GM23338 (cell line): Measurements from ENCODE around the gene RBP2. TPM values are rescaled to one million over a fixed set of nuclear protein-coding genes. Genes with fewer than 3 reads are reported as not detected.

ENCODE experiments used
- ATAC-seq: fragments of 200-7000 bp; cut with Tn5 transposase; 3 replicates; pipeline ENCODE4 v1.9.1; 2020
- DNase-seq: peaks from one replicate; pipeline ENCODE4 v3.0.0-alpha.2; 2015; ENCODE audit warnings: low spot score
- H2AFZ ChIP-seq: fragments of 200-600 bp; sonication (generic); 2 replicates; pipeline ENCODE4 v1.8.0; 2016; ENCODE audit warnings: antibody characterized with exemption, mild to moderate bottlenecking, moderate library complexity
- H3F3A ChIP-seq: fragments of 200-600 bp; sonication (generic); replicated peaks from 2 replicates; pipeline ENCODE4 v1.8.0; 2017; ENCODE audit warnings: antibody characterized with exemption, mixed run types, low read depth
- H3K27ac ChIP-seq: fragments of 200-600 bp; sonication (generic); 2 replicates; pipeline ENCODE4 v1.6.1; 2016; ENCODE audit warnings: low read depth
- H3K27me3 ChIP-seq: fragments of 200-600 bp; sonication (generic); 2 replicates; pipeline ENCODE4 v1.8.0; 2016; ENCODE audit warnings: mild to moderate bottlenecking, mixed run types, moderate library complexity; ENCODE audit not compliant: insufficient read depth
- H3K36me3 ChIP-seq: fragments of 200-600 bp; sonication (generic); 2 replicates; pipeline ENCODE4 v1.8.0; 2016; ENCODE audit warnings: mild to moderate bottlenecking; ENCODE audit not compliant: insufficient read depth
- H3K4me1 ChIP-seq: fragments of 200-600 bp; sonication (generic); 2 replicates; pipeline ENCODE4 v1.8.0; 2016; ENCODE audit warnings: mild to moderate bottlenecking, moderate library complexity; ENCODE audit not compliant: insufficient read depth
- H3K4me2 ChIP-seq: fragments of 200-600 bp; sonication (generic); 2 replicates; pipeline ENCODE4 v1.7.1; 2017; ENCODE audit warnings: mixed run types
- H3K4me3 ChIP-seq: fragments of 200-600 bp; sonication (generic); 2 replicates; pipeline ENCODE4 v1.6.1; 2016; ENCODE audit warnings: mixed run types
- H3K79me2 ChIP-seq: fragments of 200-600 bp; sonication (generic); replicated peaks from 2 replicates; pipeline ENCODE4 v1.8.0; 2017; ENCODE audit warnings: mild to moderate bottlenecking; ENCODE audit not compliant: insufficient read depth
- H3K9me2 ChIP-seq: fragments of 200-600 bp; sonication (generic); 2 replicates; pipeline ENCODE4 v1.8.0; 2017; ENCODE audit not compliant: insufficient read depth
- H4K20me1 ChIP-seq: fragments of 200-600 bp; sonication (generic); replicated peaks from 2 replicates; pipeline ENCODE4 v1.8.0; 2017; ENCODE audit warnings: mild to moderate bottlenecking; ENCODE audit not compliant: insufficient read depth
- H3K27ac Mint-ChIP-seq: 2 replicates; pipeline ENCODE4 v1.8.0; 2020; ENCODE audit warnings: inconsistent platforms, mild to moderate bottlenecking, moderate library complexity, mixed read lengths
- H3K27me3 Mint-ChIP-seq: 3 replicates; pipeline ENCODE4 v1.8.0; 2022; ENCODE audit warnings: low read depth, mild to moderate bottlenecking, moderate library complexity, mixed read lengths, inconsistent platforms; ENCODE audit not compliant: insufficient read depth, poor library complexity
- H3K36me3 Mint-ChIP-seq: 3 replicates; pipeline ENCODE4 v1.8.0; 2021; ENCODE audit warnings: low read depth, mild to moderate bottlenecking, inconsistent platforms, moderate library complexity, mixed read lengths
- H3K4me1 Mint-ChIP-seq: 3 replicates; pipeline ENCODE4 v1.8.0; 2020; ENCODE audit warnings: mild to moderate bottlenecking, inconsistent platforms, mixed read lengths
- H3K4me3 Mint-ChIP-seq: 3 replicates; pipeline ENCODE4 v1.8.0; 2021; ENCODE audit warnings: moderate library complexity, mild to moderate bottlenecking, inconsistent platforms, mixed read lengths
- H3K9me3 Mint-ChIP-seq: 3 replicates; pipeline ENCODE4 v1.8.0; 2020; ENCODE audit warnings: moderate library complexity, mild to moderate bottlenecking, inconsistent platforms, mixed read lengths
- CREB1 ChIP-seq: fragments of 250-450 bp; sonication (Bioruptor Pico); IDR thresholded peaks from 2 replicates; pipeline ENCODE4 v1.5.0; 2020; ENCODE audit warnings: low read depth, mild to moderate bottlenecking, moderate library complexity
- EZH2 ChIP-seq: fragments of 200-600 bp; sonication (generic); IDR thresholded peaks from one replicate; pipeline ENCODE4 v1.8.0; 2017; ENCODE audit warnings: antibody characterized with exemption, mild to moderate bottlenecking, low read depth; ENCODE audit not compliant: unreplicated experiment
- EZH2phosphoT487 ChIP-seq: fragments of 200-600 bp; sonication (generic); IDR thresholded peaks from one replicate; pipeline ENCODE4 v1.8.1; 2018; ENCODE audit warnings: antibody characterized with exemption; ENCODE audit not compliant: unreplicated experiment
- POLR2AphosphoS5 ChIP-seq: IDR thresholded peaks from 2 replicates; pipeline ENCODE4 v1.6.1; 2016; ENCODE audit warnings: antibody characterized with exemption, low read depth
- STAT1 ChIP-seq: IDR thresholded peaks from one replicate; pipeline ENCODE4 v1.6.1; 2016; ENCODE audit warnings: antibody characterized with exemption; ENCODE audit not compliant: unreplicated experiment
- ZNF114 ChIP-seq: fragments of 250-450 bp; sonication (Bioruptor Pico); IDR thresholded peaks from 2 replicates; pipeline ENCODE4 v1.5.0; 2020; ENCODE audit warnings: mild to moderate bottlenecking, moderate library complexity
- polyA plus RNA-seq: library from polyadenylated mRNA; unstranded; fragments of >200 nt; fragmentation: Nextera tagmentation; extraction: Ambion mirVana; gene quantifications from 2 replicates; pipeline ENCODE4 v1.2.1, GENCODE V29; 2016
- total RNA-seq: library from RNA; depleted of rRNA; stranded (reverse); fragments of >200 nt; shearing (Covaris generic); gene quantifications from 2 replicates; pipeline ENCODE4 v1.2.3, GENCODE V29; 2014
- TF ChIP-seq, protein P1 (sequence below): IDR thresholded peaks from 2 replicates; pipeline ENCODE4 v1.6.1; 2016; ENCODE audit warnings: antibody characterized with exemption
- TF ChIP-seq, protein P2 (sequence below), 2 experiments: fragments of 200-600 bp in 1 of 2; sonication (generic) in 1 of 2; conservative IDR thresholded peaks; 2 replicates each; pipeline versions ENCODE4 v1.5.1 to v1.6.1; 2016 to 2017; ENCODE audit warnings: antibody characterized with exemption in 2 of 2, low read depth in 2 of 2, mild to moderate bottlenecking in 2 of 2, moderate library complexity in 1 of 2
- TF ChIP-seq, protein P3 (sequence below): fragments of 250-450 bp; sonication (Bioruptor Pico); IDR thresholded peaks from 2 replicates; pipeline ENCODE4 v1.5.0; 2020; ENCODE audit warnings: mild to moderate bottlenecking, moderate library complexity

The RBP2 gene
- total and polyA plus RNA-seq, 2 experiments from 2014 or later = not detected

DNA sequence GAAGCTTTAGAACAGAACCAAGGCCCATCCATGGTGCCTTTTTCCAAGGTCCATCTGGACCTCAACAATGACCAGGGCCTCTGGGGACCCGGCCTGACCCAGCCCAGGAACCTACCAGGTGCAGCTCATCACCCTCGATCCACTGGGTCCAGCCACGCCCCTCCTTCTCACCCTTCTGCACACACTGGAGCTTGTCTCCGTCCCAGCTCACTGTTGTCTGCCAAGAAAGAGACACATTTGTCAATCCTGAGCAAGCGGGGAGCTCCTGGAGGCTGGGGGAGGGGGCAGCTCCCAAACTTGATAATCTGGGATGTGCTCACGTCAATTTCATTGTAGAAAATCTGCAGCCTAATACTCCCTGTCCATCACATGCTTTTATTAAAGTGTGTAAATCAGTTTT, 42.0 kb upstream of the RBP2 start:
- Mint-ChIP-seq H3K36me3 (peaks cover 4% of the 10 kb centered on the region; the same call in 2 of the 3 replicates), H3K27me3 (peaks cover 10% of the 10 kb centered on the region), H3K4me3 (no peak overlapping the region), H3K9me3 (no peaks in the 10 kb centered on the region), H3K27ac (no peak overlapping the region), H3K4me1 (peaks cover 14% of the 10 kb centered on the region)
- Histone ChIP-seq H3K27ac (no peak overlapping the region), H3K36me3 (no peaks in the 10 kb centered on the region), H4K20me1 (no peaks in the 10 kb centered on the region), H3K9me2 (0 out of 2 replicates have a peak, but pooled peaks cover 3% of the 10 kb centered on the region), H3K4me2 (no peak overlapping the region), H3K79me2 (no peaks in the 10 kb centered on the region), H3K27me3 (no peaks in the 10 kb centered on the region), H2AFZ (no peak overlapping the region), H3K4me1 (peaks cover 6% of the 10 kb centered on the region), H3K4me3 (no peak overlapping the region), H3F3A (no peaks in the 10 kb centered on the region)
- ATAC-seq (no peak), DNase-seq (no peak)
- TF ChIP-seq STAT1 (no peak), CREB1 (CRISPR knock-in tag) (no peak)

DNA sequence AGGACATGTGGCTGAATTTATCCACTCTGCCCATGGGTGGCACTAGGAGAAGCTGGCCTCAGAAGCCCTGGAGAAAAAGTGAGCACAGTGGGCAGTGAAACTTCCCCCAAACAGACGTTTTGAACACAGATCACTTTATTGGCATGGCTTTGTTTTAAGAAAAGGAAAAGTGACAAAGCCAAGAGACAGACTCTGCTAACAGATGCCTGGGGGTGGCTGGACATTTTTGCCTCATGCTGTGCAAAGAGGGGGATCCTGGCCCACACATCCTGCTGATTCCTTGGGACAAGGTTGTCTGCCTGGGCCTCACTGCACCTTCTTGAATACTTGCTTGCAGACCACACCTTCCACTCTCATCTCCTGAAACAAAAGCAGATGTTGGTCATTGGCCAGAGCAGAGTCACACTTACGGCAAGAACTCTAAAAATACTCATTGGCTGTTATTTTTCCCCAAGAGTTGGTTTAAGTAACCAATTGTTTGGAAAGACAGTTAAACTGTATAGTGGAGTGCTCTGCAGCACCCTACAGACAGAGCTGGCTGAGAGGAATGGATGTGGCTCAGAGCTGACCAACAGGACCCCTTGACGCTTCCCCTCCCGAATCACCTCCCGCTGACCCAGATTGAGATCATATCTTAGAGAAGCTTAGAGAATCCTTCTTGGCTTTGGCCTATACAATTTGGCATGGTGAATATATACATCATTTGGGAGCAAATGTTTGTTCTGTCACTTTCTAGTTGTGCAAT, 41.2 kb upstream of the RBP2 start:
- Histone ChIP-seq H3K27ac (no peak overlapping the region), H3K36me3 (no peaks in the 10 kb centered on the region), H3K4me3 (no peak overlapping the region), H3F3A (no peaks in the 10 kb centered on the region), H3K9me2 (no peaks in the 10 kb centered on the region), H4K20me1 (no peaks in the 10 kb centered on the region), H3K27me3 (no peaks in the 10 kb centered on the region), H3K79me2 (no peaks in the 10 kb centered on the region), H2AFZ (no peak overlapping the region), H3K4me1 (no peaks in the 10 kb centered on the region), H3K4me2 (no peak overlapping the region)
- H3K9me3 Mint-ChIP-seq = no peaks in the 10 kb centered on the region
- peaks cover 3% of the 10 kb centered on the region; the same call in 2 of the 3 replicates for H3K36me3 Mint-ChIP-seq
- peaks cover 7% of the 10 kb centered on the region for H3K27me3 Mint-ChIP-seq
- ATAC-seq (no peak), DNase-seq (no peak)
- H3K4me3 Mint-ChIP-seq = no peak overlapping the region
- peaks cover 10% of the 10 kb centered on the region for H3K4me1 Mint-ChIP-seq
- H3K27ac Mint-ChIP-seq = no peak overlapping the region
- TF ChIP-seq ZNF114 (CRISPR knock-in tag) (no peak), EZH2 (no peak), CREB1 (CRISPR knock-in tag) (no peak), POLR2AphosphoS5 (no peak), EZH2phosphoT487 (no peak)
- TF ChIP-seq, protein P1, sequence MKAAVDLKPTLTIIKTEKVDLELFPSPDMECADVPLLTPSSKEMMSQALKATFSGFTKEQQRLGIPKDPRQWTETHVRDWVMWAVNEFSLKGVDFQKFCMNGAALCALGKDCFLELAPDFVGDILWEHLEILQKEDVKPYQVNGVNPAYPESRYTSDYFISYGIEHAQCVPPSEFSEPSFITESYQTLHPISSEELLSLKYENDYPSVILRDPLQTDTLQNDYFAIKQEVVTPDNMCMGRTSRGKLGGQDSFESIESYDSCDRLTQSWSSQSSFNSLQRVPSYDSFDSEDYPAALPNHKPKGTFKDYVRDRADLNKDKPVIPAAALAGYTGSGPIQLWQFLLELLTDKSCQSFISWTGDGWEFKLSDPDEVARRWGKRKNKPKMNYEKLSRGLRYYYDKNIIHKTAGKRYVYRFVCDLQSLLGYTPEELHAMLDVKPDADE = no peak
- TF ChIP-seq, protein P2, sequence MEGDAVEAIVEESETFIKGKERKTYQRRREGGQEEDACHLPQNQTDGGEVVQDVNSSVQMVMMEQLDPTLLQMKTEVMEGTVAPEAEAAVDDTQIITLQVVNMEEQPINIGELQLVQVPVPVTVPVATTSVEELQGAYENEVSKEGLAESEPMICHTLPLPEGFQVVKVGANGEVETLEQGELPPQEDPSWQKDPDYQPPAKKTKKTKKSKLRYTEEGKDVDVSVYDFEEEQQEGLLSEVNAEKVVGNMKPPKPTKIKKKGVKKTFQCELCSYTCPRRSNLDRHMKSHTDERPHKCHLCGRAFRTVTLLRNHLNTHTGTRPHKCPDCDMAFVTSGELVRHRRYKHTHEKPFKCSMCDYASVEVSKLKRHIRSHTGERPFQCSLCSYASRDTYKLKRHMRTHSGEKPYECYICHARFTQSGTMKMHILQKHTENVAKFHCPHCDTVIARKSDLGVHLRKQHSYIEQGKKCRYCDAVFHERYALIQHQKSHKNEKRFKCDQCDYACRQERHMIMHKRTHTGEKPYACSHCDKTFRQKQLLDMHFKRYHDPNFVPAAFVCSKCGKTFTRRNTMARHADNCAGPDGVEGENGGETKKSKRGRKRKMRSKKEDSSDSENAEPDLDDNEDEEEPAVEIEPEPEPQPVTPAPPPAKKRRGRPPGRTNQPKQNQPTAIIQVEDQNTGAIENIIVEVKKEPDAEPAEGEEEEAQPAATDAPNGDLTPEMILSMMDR (conservative IDR thresholded peaks at IDR 0.05; ENCODE audit: low read depth in 2 of 2) = no peak
- TF ChIP-seq, protein P3, sequence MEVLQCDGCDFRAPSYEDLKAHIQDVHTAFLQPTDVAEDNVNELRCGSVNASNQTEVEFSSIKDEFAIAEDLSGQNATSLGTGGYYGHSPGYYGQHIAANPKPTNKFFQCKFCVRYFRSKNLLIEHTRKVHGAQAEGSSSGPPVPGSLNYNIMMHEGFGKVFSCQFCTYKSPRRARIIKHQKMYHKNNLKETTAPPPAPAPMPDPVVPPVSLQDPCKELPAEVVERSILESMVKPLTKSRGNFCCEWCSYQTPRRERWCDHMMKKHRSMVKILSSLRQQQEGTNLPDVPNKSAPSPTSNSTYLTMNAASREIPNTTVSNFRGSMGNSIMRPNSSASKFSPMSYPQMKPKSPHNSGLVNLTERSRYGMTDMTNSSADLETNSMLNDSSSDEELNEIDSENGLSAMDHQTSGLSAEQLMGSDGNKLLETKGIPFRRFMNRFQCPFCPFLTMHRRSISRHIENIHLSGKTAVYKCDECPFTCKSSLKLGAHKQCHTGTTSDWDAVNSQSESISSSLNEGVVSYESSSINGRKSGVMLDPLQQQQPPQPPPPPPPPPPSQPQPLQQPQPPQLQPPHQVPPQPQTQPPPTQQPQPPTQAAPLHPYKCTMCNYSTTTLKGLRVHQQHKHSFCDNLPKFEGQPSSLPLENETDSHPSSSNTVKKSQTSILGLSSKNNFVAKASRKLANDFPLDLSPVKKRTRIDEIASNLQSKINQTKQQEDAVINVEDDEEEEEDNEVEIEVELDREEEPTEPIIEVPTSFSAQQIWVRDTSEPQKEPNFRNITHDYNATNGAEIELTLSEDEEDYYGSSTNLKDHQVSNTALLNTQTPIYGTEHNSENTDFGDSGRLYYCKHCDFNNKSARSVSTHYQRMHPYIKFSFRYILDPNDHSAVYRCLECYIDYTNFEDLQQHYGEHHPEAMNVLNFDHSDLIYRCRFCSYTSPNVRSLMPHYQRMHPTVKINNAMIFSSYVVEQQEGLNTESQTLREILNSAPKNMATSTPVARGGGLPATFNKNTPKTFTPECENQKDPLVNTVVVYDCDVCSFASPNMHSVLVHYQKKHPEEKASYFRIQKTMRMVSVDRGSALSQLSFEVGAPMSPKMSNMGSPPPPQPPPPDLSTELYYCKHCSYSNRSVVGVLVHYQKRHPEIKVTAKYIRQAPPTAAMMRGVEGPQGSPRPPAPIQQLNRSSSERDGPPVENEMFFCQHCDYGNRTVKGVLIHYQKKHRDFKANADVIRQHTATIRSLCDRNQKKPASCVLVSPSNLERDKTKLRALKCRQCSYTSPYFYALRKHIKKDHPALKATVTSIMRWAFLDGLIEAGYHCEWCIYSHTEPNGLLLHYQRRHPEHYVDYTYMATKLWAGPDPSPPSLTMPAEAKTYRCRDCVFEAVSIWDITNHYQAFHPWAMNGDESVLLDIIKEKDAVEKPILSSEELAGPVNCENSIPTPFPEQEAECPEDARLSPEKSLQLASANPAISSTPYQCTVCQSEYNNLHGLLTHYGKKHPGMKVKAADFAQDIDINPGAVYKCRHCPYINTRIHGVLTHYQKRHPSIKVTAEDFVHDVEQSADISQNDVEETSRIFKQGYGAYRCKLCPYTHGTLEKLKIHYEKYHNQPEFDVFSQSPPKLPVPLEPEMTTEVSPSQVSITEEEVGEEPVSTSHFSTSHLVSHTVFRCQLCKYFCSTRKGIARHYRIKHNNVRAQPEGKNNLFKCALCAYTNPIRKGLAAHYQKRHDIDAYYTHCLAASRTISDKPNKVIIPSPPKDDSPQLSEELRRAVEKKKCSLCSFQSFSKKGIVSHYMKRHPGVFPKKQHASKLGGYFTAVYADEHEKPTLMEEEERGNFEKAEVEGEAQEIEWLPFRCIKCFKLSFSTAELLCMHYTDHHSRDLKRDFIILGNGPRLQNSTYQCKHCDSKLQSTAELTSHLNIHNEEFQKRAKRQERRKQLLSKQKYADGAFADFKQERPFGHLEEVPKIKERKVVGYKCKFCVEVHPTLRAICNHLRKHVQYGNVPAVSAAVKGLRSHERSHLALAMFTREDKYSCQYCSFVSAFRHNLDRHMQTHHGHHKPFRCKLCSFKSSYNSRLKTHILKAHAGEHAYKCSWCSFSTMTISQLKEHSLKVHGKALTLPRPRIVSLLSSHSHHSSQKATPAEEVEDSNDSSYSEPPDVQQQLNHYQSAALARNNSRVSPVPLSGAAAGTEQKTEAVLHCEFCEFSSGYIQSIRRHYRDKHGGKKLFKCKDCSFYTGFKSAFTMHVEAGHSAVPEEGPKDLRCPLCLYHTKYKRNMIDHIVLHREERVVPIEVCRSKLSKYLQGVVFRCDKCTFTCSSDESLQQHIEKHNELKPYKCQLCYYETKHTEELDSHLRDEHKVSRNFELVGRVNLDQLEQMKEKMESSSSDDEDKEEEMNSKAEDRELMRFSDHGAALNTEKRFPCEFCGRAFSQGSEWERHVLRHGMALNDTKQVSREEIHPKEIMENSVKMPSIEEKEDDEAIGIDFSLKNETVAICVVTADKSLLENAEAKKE (CRISPR knock-in tag) = no peak
